Measurements from ENCODE around the gene ARPC3.

DNA sequence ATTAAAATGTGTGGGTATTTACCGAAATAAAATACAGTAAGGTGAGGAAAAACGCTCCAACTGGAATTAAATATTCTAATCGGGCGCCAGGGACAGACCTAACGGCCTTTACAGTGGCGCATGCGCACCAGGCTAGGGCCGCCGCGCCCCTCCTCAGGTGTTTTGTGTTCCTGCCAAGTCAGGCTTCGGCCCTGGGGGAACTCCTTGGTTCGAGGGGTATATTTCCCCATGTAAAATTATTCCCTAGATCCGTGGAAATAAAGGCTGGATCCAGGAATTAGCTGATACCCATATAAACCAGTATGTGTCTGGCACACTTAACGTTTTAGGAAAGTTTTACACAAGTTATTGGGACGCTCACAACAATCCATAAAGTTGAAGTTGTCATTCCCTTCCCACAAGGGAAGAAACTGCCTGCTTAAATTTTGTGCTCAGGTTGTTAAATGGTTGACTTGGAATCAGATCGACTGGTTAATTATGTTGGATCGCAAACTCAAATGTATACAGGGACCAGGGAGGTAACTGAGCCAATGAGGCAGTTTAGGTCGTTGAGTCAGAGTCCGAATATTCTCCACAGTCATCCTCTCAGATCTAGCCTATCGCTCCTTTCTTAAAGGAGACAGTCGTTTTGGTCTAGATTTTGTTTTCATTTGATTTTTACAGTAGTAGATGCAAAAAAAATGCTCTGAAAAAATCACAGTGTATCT is 46.0 kb downstream of the ARPC3 start:
- TF ChIP-seq, protein P1, sequence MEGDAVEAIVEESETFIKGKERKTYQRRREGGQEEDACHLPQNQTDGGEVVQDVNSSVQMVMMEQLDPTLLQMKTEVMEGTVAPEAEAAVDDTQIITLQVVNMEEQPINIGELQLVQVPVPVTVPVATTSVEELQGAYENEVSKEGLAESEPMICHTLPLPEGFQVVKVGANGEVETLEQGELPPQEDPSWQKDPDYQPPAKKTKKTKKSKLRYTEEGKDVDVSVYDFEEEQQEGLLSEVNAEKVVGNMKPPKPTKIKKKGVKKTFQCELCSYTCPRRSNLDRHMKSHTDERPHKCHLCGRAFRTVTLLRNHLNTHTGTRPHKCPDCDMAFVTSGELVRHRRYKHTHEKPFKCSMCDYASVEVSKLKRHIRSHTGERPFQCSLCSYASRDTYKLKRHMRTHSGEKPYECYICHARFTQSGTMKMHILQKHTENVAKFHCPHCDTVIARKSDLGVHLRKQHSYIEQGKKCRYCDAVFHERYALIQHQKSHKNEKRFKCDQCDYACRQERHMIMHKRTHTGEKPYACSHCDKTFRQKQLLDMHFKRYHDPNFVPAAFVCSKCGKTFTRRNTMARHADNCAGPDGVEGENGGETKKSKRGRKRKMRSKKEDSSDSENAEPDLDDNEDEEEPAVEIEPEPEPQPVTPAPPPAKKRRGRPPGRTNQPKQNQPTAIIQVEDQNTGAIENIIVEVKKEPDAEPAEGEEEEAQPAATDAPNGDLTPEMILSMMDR (conservative IDR thresholded peaks at IDR 0.05; ENCODE audit: low read depth in 2 of 2) = no peak
- no peak for TF ChIP-seq ETS1 (IDR thresholded peaks at IDR 0.05)
- peak; percentile 44; the same call in 1 of the 2 replicates for TF ChIP-seq POLR2AphosphoS5 (IDR thresholded peaks at IDR 0.05; ENCODE audit: low read depth)
- TF ChIP-seq, protein P2, sequence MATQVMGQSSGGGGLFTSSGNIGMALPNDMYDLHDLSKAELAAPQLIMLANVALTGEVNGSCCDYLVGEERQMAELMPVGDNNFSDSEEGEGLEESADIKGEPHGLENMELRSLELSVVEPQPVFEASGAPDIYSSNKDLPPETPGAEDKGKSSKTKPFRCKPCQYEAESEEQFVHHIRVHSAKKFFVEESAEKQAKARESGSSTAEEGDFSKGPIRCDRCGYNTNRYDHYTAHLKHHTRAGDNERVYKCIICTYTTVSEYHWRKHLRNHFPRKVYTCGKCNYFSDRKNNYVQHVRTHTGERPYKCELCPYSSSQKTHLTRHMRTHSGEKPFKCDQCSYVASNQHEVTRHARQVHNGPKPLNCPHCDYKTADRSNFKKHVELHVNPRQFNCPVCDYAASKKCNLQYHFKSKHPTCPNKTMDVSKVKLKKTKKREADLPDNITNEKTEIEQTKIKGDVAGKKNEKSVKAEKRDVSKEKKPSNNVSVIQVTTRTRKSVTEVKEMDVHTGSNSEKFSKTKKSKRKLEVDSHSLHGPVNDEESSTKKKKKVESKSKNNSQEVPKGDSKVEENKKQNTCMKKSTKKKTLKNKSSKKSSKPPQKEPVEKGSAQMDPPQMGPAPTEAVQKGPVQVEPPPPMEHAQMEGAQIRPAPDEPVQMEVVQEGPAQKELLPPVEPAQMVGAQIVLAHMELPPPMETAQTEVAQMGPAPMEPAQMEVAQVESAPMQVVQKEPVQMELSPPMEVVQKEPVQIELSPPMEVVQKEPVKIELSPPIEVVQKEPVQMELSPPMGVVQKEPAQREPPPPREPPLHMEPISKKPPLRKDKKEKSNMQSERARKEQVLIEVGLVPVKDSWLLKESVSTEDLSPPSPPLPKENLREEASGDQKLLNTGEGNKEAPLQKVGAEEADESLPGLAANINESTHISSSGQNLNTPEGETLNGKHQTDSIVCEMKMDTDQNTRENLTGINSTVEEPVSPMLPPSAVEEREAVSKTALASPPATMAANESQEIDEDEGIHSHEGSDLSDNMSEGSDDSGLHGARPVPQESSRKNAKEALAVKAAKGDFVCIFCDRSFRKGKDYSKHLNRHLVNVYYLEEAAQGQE (IDR thresholded peaks at IDR 0.05; ENCODE audit: unreplicated experiment) = no peak
- no peak for TF ChIP-seq EZH2 (IDR thresholded peaks at IDR 0.05; ENCODE audit: low read depth, unreplicated experiment)
- TF ChIP-seq, protein P3, sequence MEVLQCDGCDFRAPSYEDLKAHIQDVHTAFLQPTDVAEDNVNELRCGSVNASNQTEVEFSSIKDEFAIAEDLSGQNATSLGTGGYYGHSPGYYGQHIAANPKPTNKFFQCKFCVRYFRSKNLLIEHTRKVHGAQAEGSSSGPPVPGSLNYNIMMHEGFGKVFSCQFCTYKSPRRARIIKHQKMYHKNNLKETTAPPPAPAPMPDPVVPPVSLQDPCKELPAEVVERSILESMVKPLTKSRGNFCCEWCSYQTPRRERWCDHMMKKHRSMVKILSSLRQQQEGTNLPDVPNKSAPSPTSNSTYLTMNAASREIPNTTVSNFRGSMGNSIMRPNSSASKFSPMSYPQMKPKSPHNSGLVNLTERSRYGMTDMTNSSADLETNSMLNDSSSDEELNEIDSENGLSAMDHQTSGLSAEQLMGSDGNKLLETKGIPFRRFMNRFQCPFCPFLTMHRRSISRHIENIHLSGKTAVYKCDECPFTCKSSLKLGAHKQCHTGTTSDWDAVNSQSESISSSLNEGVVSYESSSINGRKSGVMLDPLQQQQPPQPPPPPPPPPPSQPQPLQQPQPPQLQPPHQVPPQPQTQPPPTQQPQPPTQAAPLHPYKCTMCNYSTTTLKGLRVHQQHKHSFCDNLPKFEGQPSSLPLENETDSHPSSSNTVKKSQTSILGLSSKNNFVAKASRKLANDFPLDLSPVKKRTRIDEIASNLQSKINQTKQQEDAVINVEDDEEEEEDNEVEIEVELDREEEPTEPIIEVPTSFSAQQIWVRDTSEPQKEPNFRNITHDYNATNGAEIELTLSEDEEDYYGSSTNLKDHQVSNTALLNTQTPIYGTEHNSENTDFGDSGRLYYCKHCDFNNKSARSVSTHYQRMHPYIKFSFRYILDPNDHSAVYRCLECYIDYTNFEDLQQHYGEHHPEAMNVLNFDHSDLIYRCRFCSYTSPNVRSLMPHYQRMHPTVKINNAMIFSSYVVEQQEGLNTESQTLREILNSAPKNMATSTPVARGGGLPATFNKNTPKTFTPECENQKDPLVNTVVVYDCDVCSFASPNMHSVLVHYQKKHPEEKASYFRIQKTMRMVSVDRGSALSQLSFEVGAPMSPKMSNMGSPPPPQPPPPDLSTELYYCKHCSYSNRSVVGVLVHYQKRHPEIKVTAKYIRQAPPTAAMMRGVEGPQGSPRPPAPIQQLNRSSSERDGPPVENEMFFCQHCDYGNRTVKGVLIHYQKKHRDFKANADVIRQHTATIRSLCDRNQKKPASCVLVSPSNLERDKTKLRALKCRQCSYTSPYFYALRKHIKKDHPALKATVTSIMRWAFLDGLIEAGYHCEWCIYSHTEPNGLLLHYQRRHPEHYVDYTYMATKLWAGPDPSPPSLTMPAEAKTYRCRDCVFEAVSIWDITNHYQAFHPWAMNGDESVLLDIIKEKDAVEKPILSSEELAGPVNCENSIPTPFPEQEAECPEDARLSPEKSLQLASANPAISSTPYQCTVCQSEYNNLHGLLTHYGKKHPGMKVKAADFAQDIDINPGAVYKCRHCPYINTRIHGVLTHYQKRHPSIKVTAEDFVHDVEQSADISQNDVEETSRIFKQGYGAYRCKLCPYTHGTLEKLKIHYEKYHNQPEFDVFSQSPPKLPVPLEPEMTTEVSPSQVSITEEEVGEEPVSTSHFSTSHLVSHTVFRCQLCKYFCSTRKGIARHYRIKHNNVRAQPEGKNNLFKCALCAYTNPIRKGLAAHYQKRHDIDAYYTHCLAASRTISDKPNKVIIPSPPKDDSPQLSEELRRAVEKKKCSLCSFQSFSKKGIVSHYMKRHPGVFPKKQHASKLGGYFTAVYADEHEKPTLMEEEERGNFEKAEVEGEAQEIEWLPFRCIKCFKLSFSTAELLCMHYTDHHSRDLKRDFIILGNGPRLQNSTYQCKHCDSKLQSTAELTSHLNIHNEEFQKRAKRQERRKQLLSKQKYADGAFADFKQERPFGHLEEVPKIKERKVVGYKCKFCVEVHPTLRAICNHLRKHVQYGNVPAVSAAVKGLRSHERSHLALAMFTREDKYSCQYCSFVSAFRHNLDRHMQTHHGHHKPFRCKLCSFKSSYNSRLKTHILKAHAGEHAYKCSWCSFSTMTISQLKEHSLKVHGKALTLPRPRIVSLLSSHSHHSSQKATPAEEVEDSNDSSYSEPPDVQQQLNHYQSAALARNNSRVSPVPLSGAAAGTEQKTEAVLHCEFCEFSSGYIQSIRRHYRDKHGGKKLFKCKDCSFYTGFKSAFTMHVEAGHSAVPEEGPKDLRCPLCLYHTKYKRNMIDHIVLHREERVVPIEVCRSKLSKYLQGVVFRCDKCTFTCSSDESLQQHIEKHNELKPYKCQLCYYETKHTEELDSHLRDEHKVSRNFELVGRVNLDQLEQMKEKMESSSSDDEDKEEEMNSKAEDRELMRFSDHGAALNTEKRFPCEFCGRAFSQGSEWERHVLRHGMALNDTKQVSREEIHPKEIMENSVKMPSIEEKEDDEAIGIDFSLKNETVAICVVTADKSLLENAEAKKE (CRISPR knock-in tag; IDR thresholded peaks at IDR 0.05) = no peak
- no peak for TF ChIP-seq EZH2phosphoT487 (IDR thresholded peaks at IDR 0.05; ENCODE audit: unreplicated experiment)

Data from GM23338 (cell line).